GM18502 (cell line): ENCODE measurements around the gene SLC8A1.

ENCODE experiments used
- ATAC-seq: cut with Tn5 transposase; IDR thresholded peaks from one replicate; pipeline ENCODE4 v1.9.1; 2021; ENCODE audit warnings: mild to moderate bottlenecking; ENCODE audit not compliant: unreplicated experiment, poor library complexity

SLC8A1 gene

GRCh38 chr2:40430776-40431599 is 20.9 kb downstream of the SLC8A1 start:
- no peak for ATAC-seq

GRCh38 chr2:40428439-40428838 is 23.5 kb downstream of the SLC8A1 start:
- ATAC-seq, result no peak

GRCh38 chr2:40421631-40422297 is 30.1 kb downstream of the SLC8A1 start:
- no peak for ATAC-seq

- no peak for ATAC-seq
These were observed 31.4 kb downstream of the SLC8A1 start for GRCh38 chr2:40420478-40420877.

GRCh38 chr2:40419364-40419762 is 32.5 kb downstream of the SLC8A1 start:
- ATAC-seq, result no peak

- ATAC-seq, result no peak
These were observed 33.1 kb downstream of the SLC8A1 start for GRCh38 chr2:40418614-40419363.

GRCh38 chr2:40416486-40416885 is 35.4 kb downstream of the SLC8A1 start:
- no peak for ATAC-seq

- no peak for ATAC-seq
These were observed 36.5 kb downstream of the SLC8A1 start for GRCh38 chr2:40415391-40415790.

GRCh38 chr2:40412456-40412855 is 39.4 kb downstream of the SLC8A1 start:
- no peak for ATAC-seq

GRCh38 chr2:40410695-40411094 is 41.2 kb downstream of the SLC8A1 start:
- ATAC-seq, result no peak

GRCh38 chr2:40409734-40410133 is 42.2 kb downstream of the SLC8A1 start:
- no peak for ATAC-seq

- ATAC-seq, result no peak
These were observed 45.2 kb downstream of the SLC8A1 start for GRCh38 chr2:40406485-40407289.

- ATAC-seq, result no peak
These were observed 46.4 kb downstream of the SLC8A1 start for GRCh38 chr2:40405465-40405864.

GRCh38 chr2:40404517-40404916 is 47.4 kb downstream of the SLC8A1 start:
- no peak for ATAC-seq

- no peak for ATAC-seq
These were observed 48.6 kb downstream of the SLC8A1 start for GRCh38 chr2:40403233-40403836.

- no peak for ATAC-seq
These were observed 50.0 kb downstream of the SLC8A1 start for GRCh38 chr2:40401896-40402295.

- no peak for ATAC-seq
These were observed 51.4 kb downstream of the SLC8A1 start for GRCh38 chr2:40400336-40400953.

- ATAC-seq, result no peak
These were observed 54.1 kb downstream of the SLC8A1 start for GRCh38 chr2:40397765-40398164.

- ATAC-seq, result no peak
These were observed 55.8 kb downstream of the SLC8A1 start for GRCh38 chr2:40396124-40396523.
